Epithelial cell of esophagus (primary cell): ENCODE results near the gene POLE4.

ENCODE experiments used
- DNase-seq: peaks from one replicate; pipeline ENCODE4 v3.0.0; 2010; ENCODE audit warnings: low read depth
- H3K4me3 ChIP-seq: 2 replicates; pipeline ENCODE4 v1.5.1; 2011; ENCODE audit warnings: mild to moderate bottlenecking, low read length, control low read depth
- TF ChIP-seq, protein P1 (sequence below): IDR thresholded peaks from 2 replicates; pipeline ENCODE4 v1.5.1; 2011; ENCODE audit warnings: low read depth, mild to moderate bottlenecking, low read length, control low read depth, inconsistent platforms; ENCODE audit not compliant: insufficient read depth; ENCODE audit errors: missing control alignments

POLE4 gene

GRCh38 chr2:75007061-75007460 lies 48.6 kb downstream of the POLE4 start:
- H3K4me3 ChIP-seq: no peak overlapping the region
- DNase-seq: no peak
- TF ChIP-seq, protein P1, sequence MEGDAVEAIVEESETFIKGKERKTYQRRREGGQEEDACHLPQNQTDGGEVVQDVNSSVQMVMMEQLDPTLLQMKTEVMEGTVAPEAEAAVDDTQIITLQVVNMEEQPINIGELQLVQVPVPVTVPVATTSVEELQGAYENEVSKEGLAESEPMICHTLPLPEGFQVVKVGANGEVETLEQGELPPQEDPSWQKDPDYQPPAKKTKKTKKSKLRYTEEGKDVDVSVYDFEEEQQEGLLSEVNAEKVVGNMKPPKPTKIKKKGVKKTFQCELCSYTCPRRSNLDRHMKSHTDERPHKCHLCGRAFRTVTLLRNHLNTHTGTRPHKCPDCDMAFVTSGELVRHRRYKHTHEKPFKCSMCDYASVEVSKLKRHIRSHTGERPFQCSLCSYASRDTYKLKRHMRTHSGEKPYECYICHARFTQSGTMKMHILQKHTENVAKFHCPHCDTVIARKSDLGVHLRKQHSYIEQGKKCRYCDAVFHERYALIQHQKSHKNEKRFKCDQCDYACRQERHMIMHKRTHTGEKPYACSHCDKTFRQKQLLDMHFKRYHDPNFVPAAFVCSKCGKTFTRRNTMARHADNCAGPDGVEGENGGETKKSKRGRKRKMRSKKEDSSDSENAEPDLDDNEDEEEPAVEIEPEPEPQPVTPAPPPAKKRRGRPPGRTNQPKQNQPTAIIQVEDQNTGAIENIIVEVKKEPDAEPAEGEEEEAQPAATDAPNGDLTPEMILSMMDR: no peak

DNA sequence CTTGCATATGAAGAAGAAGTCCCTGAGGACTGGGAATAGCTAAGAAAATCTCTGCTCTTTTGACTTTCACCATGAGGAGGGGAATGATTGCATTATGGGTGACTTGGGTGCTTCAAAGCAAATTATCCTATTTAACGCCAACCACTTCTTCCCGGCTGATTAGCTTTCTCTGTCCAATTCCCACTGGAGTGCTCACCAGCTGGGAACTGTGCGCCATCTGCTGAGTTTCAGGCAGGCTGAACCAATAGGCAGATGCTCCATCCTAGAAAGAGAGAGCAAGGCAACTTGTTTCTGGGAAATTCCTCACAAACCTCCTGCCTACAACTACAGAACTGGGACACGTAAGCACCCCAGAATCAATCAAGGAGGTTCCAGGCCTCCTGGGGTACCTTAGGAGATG lies 49.4 kb downstream of the POLE4 start:
- DNase-seq: no peak
- TF ChIP-seq, protein P1: no peak
- no peak overlapping the region for H3K4me3 ChIP-seq

GRCh38 chr2:75010571-75010970 lies 52.1 kb downstream of the POLE4 start:
- no peak overlapping the region for H3K4me3 ChIP-seq
- DNase-seq: no peak
- TF ChIP-seq, protein P1: no peak

- no peak overlapping the region for H3K4me3 ChIP-seq
- TF ChIP-seq, protein P1: no peak
- DNase-seq: peak; percentile 9
Measured at GRCh38 chr2:75012080-75012479, 53.6 kb downstream of the POLE4 start.

GRCh38 chr2:75018162-75018561 lies 59.7 kb downstream of the POLE4 start:
- no peak for DNase-seq
- H3K4me3 ChIP-seq: no peak overlapping the region
- TF ChIP-seq, protein P1: no peak
